Panc1 (cell line): Measurements from ENCODE around the gene WNT2. TPM values are rescaled to one million over a fixed set of nuclear protein-coding genes. Genes with fewer than 3 reads are reported as not detected.

Source experiments
- ATAC-seq: fragments of 200-7000 bp; cut with Tn5 transposase; 2 replicates; pipeline ENCODE4 v1.9.1; 2020; ENCODE audit warnings: mild to moderate bottlenecking, moderate library complexity
- BruUV-seq: library from RNA; stranded (reverse); fragments of 400-500 nt; replicated peaks from 2 replicates; lab custom pipeline; 2021; lab: Mats Ljungman, UMichigan
- CTCF ChIA-PET: fragments of 300-600 bp; sonication (Branson Sonifier 250); formaldehyde crosslinking; loops from one replicate; lab custom pipeline; 2022; ENCODE audit warnings: antibody characterized with exemption; lab: Charles Lee
- POLR2A ChIA-PET: fragments of 300-600 bp; sonication (Branson Sonifier 250); formaldehyde crosslinking; loops from one replicate; lab custom pipeline; 2022; ENCODE audit warnings: antibody characterized with exemption; lab: Charles Lee
- DNase-seq: peaks from one replicate; pipeline ENCODE4 v3.0.0-alpha.2; 2010; ENCODE audit warnings: low read depth, low spot score
- H3K27ac ChIP-seq: 2 replicates; pipeline ENCODE4 v1.5.1; 2011; ENCODE audit warnings: mild to moderate bottlenecking, low read length, inconsistent platforms
- H3K27me3 ChIP-seq: fragments of 200-500 bp; sonication (Bioruptor generic); 2 replicates; pipeline ENCODE4 v1.6.0; 2014; ENCODE audit warnings: low read length, inconsistent platforms; ENCODE audit not compliant: control insufficient read depth, insufficient read depth
- H3K36me3 ChIP-seq: fragments of 200-500 bp; sonication (Bioruptor generic); 2 replicates; pipeline ENCODE4 v1.5.1; 2014; ENCODE audit warnings: inconsistent platforms, mild to moderate bottlenecking, low read length, moderate library complexity; ENCODE audit not compliant: control insufficient read depth, insufficient read depth
- H3K4me1 ChIP-seq: 2 replicates; pipeline ENCODE4 v1.5.1; 2011; ENCODE audit warnings: inconsistent platforms, mild to moderate bottlenecking, low read length, moderate library complexity; ENCODE audit not compliant: control insufficient read depth, insufficient read depth
- H3K4me3 ChIP-seq, 2 experiments: 2 replicates each; pipeline ENCODE4 v1.5.1; 2011 to 2012; ENCODE audit warnings: low read depth in 2 of 2, low read length in 2 of 2, mild to moderate bottlenecking in 2 of 2, inconsistent platforms in 1 of 2, moderate library complexity in 1 of 2
- H3K9me3 ChIP-seq: fragments of 200-500 bp; sonication (Bioruptor generic); 2 replicates; pipeline ENCODE4 v1.5.1; 2014; ENCODE audit warnings: low read depth, mild to moderate bottlenecking, inconsistent platforms, low read length, moderate library complexity; ENCODE audit not compliant: control insufficient read depth, insufficient read depth
- POLR2AphosphoS5 ChIP-seq: IDR thresholded peaks from 2 replicates; pipeline ENCODE4 v1.6.1; 2012; ENCODE audit warnings: mild to moderate bottlenecking, low read depth, low read length, moderate library complexity
- SIN3A ChIP-seq: IDR thresholded peaks from 2 replicates; pipeline ENCODE4 v1.6.1; 2012; ENCODE audit warnings: low read depth, mild to moderate bottlenecking, low read length, moderate library complexity, borderline replicate concordance; ENCODE audit not compliant: insufficient read depth
- TCF7L2 ChIP-seq: IDR thresholded peaks from 2 replicates; pipeline ENCODE4 v1.6.1; 2011; ENCODE audit warnings: mild to moderate bottlenecking, low read depth, low read length, inconsistent platforms
- in situ Hi-C: cut with HindIII; loops from 2 replicates; pipeline ENCODE4 v1.10.0; 2016; ENCODE audit warnings: low sequenced_read_pairs, low pct_unique_long_range_greater_than_20kb
- intact Hi-C: fragments of 100-400 bp; cut with micrococcal nuclease; formaldehyde crosslinking; loops from one replicate; pipeline ENCODE4 v1.10.0; 2022; ENCODE audit not compliant: unreplicated experiment
- total RNA-seq: library from RNA; stranded (reverse); gene quantifications from one replicate; pipeline ENCODE4 v1.2.1, GENCODE V29; 2021; ENCODE audit not compliant: unreplicated experiment
- TF ChIP-seq, protein P1 (sequence below), 2 experiments: IDR thresholded peaks; 2 replicates each; pipeline ENCODE4 v1.6.1; 2011 to 2012; ENCODE audit warnings: low read depth in 2 of 2, control low read depth in 1 of 2, low read length in 1 of 2, mild to moderate bottlenecking in 1 of 2, moderate library complexity in 1 of 2; ENCODE audit not compliant: insufficient read depth in 1 of 2
- TF ChIP-seq, protein P2 (sequence below): fragments of 450-650 bp; IDR thresholded peaks from 2 replicates; pipeline ENCODE4 v1.5.1; 2017; ENCODE audit warnings: mild to moderate bottlenecking

The WNT2 gene
- total RNA-seq, 1 experiment from 2014 or later, result not detected

DNA sequence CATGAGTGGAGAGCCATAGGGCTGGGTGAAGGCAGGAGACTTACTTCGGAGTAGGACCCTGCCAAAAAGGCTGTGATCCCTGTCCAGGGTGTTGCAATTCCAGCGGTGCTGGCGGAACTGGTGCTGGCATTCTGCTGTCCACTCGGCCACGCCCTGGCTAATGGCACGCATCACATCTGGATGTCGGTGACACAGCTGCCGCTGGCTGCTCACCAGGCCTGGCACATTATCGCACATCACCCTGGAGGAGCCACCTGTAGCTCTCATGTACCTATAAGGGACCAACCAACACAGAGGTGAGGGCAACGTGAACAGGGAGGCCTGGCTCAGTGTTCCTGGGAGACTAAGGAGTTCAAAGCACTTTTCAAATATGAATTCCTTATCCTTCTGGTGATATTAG, 2.3 kb downstream of the WNT2 start:
- Histone ChIP-seq H3K36me3 (no peaks in the 10 kb centered on the region), H3K4me3 (no peak overlapping the region), H3K4me1 (peaks cover 5% of the 10 kb centered on the region), H3K27ac (no peak overlapping the region), H3K9me3 (no peaks in the 10 kb centered on the region), H3K27me3 (peaks cover 47% of the 10 kb centered on the region)
- CTCF ChIA-PET, result no interaction called here
- TF ChIP-seq POLR2AphosphoS5 (no peak), TCF7L2 (no peak), SIN3A (no peak)
- TF ChIP-seq, protein P1, sequence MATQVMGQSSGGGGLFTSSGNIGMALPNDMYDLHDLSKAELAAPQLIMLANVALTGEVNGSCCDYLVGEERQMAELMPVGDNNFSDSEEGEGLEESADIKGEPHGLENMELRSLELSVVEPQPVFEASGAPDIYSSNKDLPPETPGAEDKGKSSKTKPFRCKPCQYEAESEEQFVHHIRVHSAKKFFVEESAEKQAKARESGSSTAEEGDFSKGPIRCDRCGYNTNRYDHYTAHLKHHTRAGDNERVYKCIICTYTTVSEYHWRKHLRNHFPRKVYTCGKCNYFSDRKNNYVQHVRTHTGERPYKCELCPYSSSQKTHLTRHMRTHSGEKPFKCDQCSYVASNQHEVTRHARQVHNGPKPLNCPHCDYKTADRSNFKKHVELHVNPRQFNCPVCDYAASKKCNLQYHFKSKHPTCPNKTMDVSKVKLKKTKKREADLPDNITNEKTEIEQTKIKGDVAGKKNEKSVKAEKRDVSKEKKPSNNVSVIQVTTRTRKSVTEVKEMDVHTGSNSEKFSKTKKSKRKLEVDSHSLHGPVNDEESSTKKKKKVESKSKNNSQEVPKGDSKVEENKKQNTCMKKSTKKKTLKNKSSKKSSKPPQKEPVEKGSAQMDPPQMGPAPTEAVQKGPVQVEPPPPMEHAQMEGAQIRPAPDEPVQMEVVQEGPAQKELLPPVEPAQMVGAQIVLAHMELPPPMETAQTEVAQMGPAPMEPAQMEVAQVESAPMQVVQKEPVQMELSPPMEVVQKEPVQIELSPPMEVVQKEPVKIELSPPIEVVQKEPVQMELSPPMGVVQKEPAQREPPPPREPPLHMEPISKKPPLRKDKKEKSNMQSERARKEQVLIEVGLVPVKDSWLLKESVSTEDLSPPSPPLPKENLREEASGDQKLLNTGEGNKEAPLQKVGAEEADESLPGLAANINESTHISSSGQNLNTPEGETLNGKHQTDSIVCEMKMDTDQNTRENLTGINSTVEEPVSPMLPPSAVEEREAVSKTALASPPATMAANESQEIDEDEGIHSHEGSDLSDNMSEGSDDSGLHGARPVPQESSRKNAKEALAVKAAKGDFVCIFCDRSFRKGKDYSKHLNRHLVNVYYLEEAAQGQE (IDR thresholded peaks at IDR 0.05; ENCODE audit: insufficient read depth in 1 of 2, low read depth in 2 of 2, low read length in 1 of 2), result no peak
- DNase-seq, result no peak
- POLR2A ChIA-PET, result no interaction called here
- no TSS peak for BruUV-seq
- intact Hi-C loops (no loop called here), in situ Hi-C loops (no loop called here)
- no peak for ATAC-seq

DNA sequence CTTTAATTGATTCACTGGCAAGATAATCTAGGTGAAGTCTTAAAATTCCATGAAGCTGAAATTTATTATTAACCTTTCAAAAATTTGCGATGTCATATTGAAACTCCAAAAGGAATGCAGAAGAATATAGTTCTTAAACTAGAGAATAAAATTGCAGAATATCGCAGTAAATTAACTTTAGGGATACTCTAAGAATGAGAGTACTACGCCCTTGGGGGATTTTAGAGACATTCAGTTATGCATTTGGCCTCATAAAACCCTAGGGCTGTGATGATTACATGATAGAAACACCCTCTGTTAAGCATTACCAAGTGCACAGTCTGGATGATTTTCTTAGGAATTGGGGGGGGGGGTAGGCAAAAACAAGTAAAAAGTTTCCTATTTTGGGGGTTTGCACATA, 3.7 kb downstream of the WNT2 start:
- Histone ChIP-seq H3K9me3 (no peaks in the 10 kb centered on the region), H3K36me3 (no peaks in the 10 kb centered on the region), H3K27me3 (peaks cover 38% of the 10 kb centered on the region), H3K4me1 (peaks cover 5% of the 10 kb centered on the region), H3K4me3 (no peak overlapping the region), H3K27ac (no peak overlapping the region)
- ChIA-PET POLR2A (no interaction called here), CTCF (no interaction called here)
- TF ChIP-seq, protein P2, sequence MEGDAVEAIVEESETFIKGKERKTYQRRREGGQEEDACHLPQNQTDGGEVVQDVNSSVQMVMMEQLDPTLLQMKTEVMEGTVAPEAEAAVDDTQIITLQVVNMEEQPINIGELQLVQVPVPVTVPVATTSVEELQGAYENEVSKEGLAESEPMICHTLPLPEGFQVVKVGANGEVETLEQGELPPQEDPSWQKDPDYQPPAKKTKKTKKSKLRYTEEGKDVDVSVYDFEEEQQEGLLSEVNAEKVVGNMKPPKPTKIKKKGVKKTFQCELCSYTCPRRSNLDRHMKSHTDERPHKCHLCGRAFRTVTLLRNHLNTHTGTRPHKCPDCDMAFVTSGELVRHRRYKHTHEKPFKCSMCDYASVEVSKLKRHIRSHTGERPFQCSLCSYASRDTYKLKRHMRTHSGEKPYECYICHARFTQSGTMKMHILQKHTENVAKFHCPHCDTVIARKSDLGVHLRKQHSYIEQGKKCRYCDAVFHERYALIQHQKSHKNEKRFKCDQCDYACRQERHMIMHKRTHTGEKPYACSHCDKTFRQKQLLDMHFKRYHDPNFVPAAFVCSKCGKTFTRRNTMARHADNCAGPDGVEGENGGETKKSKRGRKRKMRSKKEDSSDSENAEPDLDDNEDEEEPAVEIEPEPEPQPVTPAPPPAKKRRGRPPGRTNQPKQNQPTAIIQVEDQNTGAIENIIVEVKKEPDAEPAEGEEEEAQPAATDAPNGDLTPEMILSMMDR, result no peak
- TF ChIP-seq SIN3A (no peak), TCF7L2 (no peak), POLR2AphosphoS5 (no peak)
- TF ChIP-seq, protein P1 (IDR thresholded peaks at IDR 0.05; ENCODE audit: insufficient read depth in 1 of 2, low read depth in 2 of 2, low read length in 1 of 2), result no peak
- in situ Hi-C loops (no loop called here), intact Hi-C loops (no loop called here)
- ATAC-seq, result no peak
- DNase-seq, result no peak
- BruUV-seq, result no TSS peak
